Stimulated activated CD4-positive, alpha-beta T cell treated with anti-CD3 and anti-CD28 coated beads, Interleukin-12 subunit alpha, Interleukin-12 subunit beta, amount 100 ng/mL, for 24 hours (primary cell): ENCODE results near the gene PRTN3.
A peak's percentile ranks its signal among the peaks of the same experiment; 100 is the strongest.
"Not testable (repeated sequence)": the region's sequence is repeated elsewhere in the genome, so short reads cannot be mapped to it uniquely, and the experiment has no call there.

Experiments used
- DNase-seq, 2 experiments: peaks; one replicate each; pipeline ENCODE4 v3.0.0-alpha.2; 2020; ENCODE audit warnings: low read depth in 2 of 2

Gene PRTN3

GRCh38 chr19:845707-846521, 5.1 kb downstream of the PRTN3 start:
- DNase-seq: no peak

- DNase-seq: no peak
Observed at GRCh38 chr19:848386-848921, 7.7 kb downstream of the PRTN3 start.

- DNase-seq: not testable (repeated sequence)
Observed at GRCh38 chr19:849195-849594, 8.4 kb downstream of the PRTN3 start.

GRCh38 chr19:850221-850978, 9.6 kb downstream of the PRTN3 start:
- DNase-seq: no peak

GRCh38 chr19:850979-851335, 10.2 kb downstream of the PRTN3 start:
- no peak for DNase-seq

- no peak for DNase-seq
Observed at GRCh38 chr19:852136-853013, 11.6 kb downstream of the PRTN3 start, which contains the start of gene ELANE. Gene ELANE, plus strand, starts transcription at chr19:852303. Its CDS starts 26 bp downstream, at chr19:852329.

GRCh38 chr19:853014-853585, 12.3 kb downstream of the PRTN3 start:
- no peak for DNase-seq

GRCh38 chr19:853614-854220, 12.9 kb downstream of the PRTN3 start:
- DNase-seq: not testable (repeated sequence)

- no peak for DNase-seq
Observed at GRCh38 chr19:854549-854948, 13.8 kb downstream of the PRTN3 start.

- no peak for DNase-seq
Observed at GRCh38 chr19:855142-855541, 14.3 kb downstream of the PRTN3 start.

- no peak for DNase-seq
Observed at GRCh38 chr19:855566-856120, 14.8 kb downstream of the PRTN3 start.

GRCh38 chr19:858284-858683, 17.5 kb downstream of the PRTN3 start:
- no peak for DNase-seq

- DNase-seq: no peak
Observed at GRCh38 chr19:858868-859843, 18.4 kb downstream of the PRTN3 start, which contains the start of gene CFD. Gene CFD, plus strand, starts transcription at chr19:859664. Its CDS starts 26 bp downstream, at chr19:859690.

- DNase-seq: no peak
Observed at GRCh38 chr19:861141-861755, 20.4 kb downstream of the PRTN3 start.

- DNase-seq: peak; percentile 33 to 59
Observed at GRCh38 chr19:861756-862580, 21.2 kb downstream of the PRTN3 start.

- DNase-seq: peak; percentile 47 to 73
Observed at GRCh38 chr19:862581-863314, 21.9 kb downstream of the PRTN3 start.

- DNase-seq: no peak
Observed at GRCh38 chr19:863315-863620, 22.5 kb downstream of the PRTN3 start.
